ENCODE measurements around the gene MT1B. TPM values are rescaled to one million over a fixed set of nuclear protein-coding genes. Genes with fewer than 3 reads are reported as not detected.

Gene MT1B
- total and polyA plus RNA-seq, 9 donors: not detected

DNA sequence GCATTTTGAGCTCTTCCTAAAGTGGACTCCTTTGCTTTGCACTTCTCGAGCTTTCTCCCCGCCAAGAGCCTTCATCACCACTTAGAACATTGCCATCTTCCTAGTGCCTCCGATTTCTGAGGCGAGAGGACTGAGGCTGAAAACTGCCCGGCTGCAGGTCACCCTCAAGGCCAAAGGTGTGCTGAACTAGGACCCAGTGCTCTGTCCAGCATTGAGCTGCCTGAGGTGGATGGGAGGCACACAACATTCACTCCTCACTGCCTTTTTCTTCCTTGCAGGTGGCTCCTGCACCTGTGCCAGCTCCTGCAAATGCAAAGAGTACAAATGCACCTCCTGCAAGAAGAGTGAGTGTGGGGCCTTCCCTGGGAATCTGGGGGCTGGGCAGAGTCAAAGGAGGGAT lies 7.9 kb upstream of the MT1B start:
- Histone ChIP-seq H3K27ac (no peak overlapping the region), H3K27me3 (no peaks in the 10 kb centered on the region), H3K9me3 (no peaks in the 10 kb centered on the region), H3K36me3 (no peaks in the 10 kb centered on the region), H3K4me3 (no peak overlapping the region), H3K4me1 (ENCODE audit: insufficient read depth) (peaks cover 3% of the 10 kb centered on the region)
- no peak for DNase-seq
- TF ChIP-seq POLR2A (IDR thresholded peaks at IDR 0.05): no peak
- TF ChIP-seq, protein P1, sequence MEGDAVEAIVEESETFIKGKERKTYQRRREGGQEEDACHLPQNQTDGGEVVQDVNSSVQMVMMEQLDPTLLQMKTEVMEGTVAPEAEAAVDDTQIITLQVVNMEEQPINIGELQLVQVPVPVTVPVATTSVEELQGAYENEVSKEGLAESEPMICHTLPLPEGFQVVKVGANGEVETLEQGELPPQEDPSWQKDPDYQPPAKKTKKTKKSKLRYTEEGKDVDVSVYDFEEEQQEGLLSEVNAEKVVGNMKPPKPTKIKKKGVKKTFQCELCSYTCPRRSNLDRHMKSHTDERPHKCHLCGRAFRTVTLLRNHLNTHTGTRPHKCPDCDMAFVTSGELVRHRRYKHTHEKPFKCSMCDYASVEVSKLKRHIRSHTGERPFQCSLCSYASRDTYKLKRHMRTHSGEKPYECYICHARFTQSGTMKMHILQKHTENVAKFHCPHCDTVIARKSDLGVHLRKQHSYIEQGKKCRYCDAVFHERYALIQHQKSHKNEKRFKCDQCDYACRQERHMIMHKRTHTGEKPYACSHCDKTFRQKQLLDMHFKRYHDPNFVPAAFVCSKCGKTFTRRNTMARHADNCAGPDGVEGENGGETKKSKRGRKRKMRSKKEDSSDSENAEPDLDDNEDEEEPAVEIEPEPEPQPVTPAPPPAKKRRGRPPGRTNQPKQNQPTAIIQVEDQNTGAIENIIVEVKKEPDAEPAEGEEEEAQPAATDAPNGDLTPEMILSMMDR (IDR thresholded peaks at IDR 0.05): no peak
- TF ChIP-seq EP300 (IDR thresholded peaks at IDR 0.05): no peak
- 25 to 41% (median 37%) methylated on average over 5 of the region's 5 CpGs for WGBS, 3 donors
- intact Hi-C loops (cut with DNase I): loop anchor here in 1 of 4 donors (1.0 kb wide), 1 partner anchor 34 kb away; no protein-coding TSS in a partner anchor

DNA sequence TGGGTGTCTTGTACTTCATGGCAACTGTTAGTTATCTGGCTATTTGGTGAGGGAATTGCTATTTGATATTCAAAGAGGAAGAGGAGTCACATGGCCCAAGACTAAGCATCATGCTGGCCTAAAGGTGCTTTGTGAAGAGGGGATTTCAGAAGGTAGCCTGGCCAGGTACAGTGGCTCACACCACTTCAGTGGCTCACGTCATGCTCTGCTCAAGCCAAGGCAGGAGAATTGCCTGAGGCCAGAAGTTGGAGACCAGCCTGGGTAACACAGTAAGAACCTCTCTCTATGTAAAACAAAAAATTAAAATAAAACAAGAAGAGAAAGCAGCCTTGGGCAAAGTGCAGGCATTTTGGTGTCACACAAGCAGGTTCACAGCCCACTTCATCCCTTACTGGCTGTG lies 6.4 kb upstream of the MT1B start:
- no peak overlapping the region for H3K27ac ChIP-seq

DNA sequence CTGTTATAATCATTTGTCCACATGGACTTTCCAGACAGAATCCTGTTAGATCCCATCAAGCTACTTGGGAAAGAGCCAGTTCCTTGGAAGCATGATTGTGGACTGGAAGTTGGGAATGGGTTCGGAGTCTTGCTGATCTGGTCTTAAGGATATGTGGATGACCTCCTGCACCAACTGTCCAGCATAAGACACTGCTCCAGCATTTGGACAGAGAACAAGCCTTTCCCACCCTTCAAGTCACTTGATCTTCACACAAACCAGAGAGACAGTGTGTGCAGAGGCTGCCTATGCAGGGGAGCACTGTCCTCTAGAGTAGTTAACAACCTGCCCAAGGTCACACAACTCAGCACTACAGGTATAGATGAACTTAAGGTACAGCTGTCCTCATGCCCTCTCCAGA lies 5.8 kb upstream of the MT1B start:
- TF ChIP-seq POLR2A (IDR thresholded peaks at IDR 0.05): no peak
- TF ChIP-seq, protein P1 (IDR thresholded peaks at IDR 0.05): no peak
- no peak for DNase-seq
- Histone ChIP-seq H3K4me3 (no peak overlapping the region), H3K9me3 (no peaks in the 10 kb centered on the region), H3K27me3 (no peaks in the 10 kb centered on the region), H3K36me3 (no peaks in the 10 kb centered on the region), H3K27ac (no peak overlapping the region), H3K4me1 (ENCODE audit: insufficient read depth) (peaks cover 3% of the 10 kb centered on the region)
- WGBS, 3 donors: 0 to 43% (median 0%) methylated on average over 1 of the region's 1 CpG
- intact Hi-C loops (cut with DNase I): no loop called here

More for the DNA sequence above, 6.4 kb upstream of the MT1B start:
- TF ChIP-seq, protein P1 (IDR thresholded peaks at IDR 0.05): no peak
- no peak for TF ChIP-seq EP300 (IDR thresholded peaks at IDR 0.05)
- no peak for TF ChIP-seq POLR2A (IDR thresholded peaks at IDR 0.05)
- intact Hi-C loops (cut with DNase I): no loop called here
- Histone ChIP-seq H3K4me3 (no peak overlapping the region), H3K36me3 (no peaks in the 10 kb centered on the region), H3K27me3 (no peaks in the 10 kb centered on the region), H3K9me3 (no peaks in the 10 kb centered on the region), H3K4me1 (ENCODE audit: insufficient read depth) (peaks cover 3% of the 10 kb centered on the region)
- 85 to 95% (median 86%) methylated on average over 1 of the region's 1 CpG for WGBS, 3 donors
- no peak for DNase-seq

DNA sequence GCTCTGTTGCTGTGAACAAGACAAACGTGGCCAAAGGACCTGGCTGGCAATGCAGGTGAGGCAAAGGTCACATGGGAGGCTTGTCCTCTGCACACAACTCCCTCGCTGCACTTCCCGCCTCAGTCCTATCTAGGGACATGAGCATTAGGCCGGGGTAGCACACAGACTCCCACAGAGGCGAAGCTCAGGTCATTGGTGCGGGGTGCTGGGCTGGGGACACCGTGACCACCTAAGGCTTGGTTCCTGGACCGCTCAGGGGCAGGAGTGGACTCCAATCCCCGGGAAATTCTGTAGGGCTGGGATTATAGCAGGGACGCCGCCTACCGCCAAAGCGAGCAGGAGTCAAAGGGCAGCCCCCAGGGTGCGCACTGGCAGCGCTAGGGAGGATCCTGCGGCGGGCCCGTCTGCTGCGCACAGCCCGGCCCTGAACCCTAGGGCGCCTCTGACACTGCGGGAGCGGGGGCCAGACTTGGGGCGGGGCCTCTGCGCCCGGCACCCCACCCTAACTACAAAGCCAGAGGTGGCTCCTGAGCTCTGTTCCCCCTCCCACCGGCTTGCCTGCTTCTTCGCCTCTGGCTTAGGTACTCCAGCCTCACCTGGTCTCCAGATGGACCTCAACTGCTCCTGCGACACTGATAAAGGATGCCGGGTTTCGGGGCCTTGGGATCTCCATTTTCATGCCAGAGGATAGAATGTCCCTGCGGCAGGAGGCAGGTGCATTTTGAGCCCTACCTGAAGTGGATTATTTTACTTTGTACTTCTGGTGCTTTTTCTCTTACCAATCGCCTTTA lies 3.9 kb upstream of the MT1B start:
- intact Hi-C loops (cut with DNase I): no loop called here
- Histone ChIP-seq H3K9me3 (no peaks in the 10 kb centered on the region), H3K4me1 (ENCODE audit: insufficient read depth) (peaks cover 3% of the 10 kb centered on the region), H3K4me3 (no peak overlapping the region), H3K36me3 (no peaks in the 10 kb centered on the region), H3K27me3 (no peaks in the 10 kb centered on the region), H3K27ac (no peak overlapping the region)
- TF ChIP-seq POLR2A (IDR thresholded peaks at IDR 0.05) (no peak), EP300 (IDR thresholded peaks at IDR 0.05) (no peak)
- TF ChIP-seq, protein P1 (IDR thresholded peaks at IDR 0.05): no peak
- 24 to 40% (median 39%) methylated on average over 24 to 33 of the region's 33 CpGs for WGBS, 3 donors
- DNase-seq: no peak
